HG03108 (cell line): ENCODE data around the gene RXRA.

Experiments
- ATAC-seq: cut with Tn5 transposase; IDR thresholded peaks from one replicate; pipeline ENCODE4 v1.9.1; 2021; ENCODE audit warnings: moderate library complexity; ENCODE audit not compliant: unreplicated experiment

RXRA gene

DNA sequence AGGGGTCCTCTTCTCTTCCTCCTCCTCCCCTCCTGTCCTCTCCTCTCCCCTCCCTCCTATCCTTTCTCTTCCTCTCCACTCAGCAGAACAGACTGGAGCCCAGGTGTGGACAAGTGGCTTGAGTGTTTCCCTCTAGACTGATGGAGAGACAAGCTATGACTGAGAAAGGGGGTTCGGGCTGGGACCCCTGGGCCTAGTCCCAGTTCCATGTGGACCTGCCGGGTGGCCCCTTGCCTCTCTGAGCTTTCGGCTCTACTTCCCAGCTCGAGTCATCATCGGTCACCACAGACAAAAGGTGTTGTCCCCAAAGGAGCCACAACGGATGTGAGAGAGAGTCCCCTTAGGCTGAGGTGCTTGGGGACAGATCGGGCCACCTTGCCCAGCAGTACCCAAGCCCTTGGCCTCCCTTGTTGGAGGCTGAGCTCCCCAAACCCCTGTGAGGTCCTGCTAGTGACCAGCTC is 3.4 kb upstream of the RXRA start:
- ATAC-seq, result no peak

DNA sequence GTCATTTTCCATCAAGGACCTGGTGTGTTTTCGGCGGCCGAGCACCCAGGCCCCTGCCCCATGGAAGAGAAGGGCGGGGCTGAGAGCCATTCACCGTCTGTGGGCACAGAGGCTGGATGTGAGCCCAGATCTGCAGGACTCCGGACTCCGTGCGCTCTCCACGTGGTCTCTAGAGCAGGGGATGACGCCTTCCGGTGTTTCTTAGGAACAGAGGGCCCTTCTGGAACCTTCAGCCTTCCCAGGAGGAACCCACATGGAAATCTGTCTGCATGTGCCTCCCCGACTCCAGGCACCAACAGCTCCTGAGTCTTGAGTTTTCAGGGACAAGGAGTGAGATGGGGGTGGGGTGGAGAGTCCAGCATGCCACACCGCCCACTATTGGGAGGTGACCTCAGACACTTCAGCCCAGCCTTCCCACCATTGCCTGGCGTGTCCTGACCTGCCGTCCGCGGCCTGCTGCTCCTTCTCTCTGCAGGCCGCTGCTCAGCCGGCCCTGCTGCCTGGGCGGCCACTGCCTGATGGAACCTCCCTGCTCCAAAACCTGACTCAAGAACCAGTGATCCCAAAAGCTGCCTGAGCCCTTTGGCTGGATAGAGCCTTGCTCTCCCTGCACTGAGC is 2.4 kb upstream of the RXRA start:
- no peak for ATAC-seq

GRCh38 chr9:134324359-134325095 is 1.7 kb upstream of the RXRA start:
- no peak for ATAC-seq

- ATAC-seq, result no peak
Observed at GRCh38 chr9:134325096-134325812, 1.0 kb upstream of the RXRA start.

DNA sequence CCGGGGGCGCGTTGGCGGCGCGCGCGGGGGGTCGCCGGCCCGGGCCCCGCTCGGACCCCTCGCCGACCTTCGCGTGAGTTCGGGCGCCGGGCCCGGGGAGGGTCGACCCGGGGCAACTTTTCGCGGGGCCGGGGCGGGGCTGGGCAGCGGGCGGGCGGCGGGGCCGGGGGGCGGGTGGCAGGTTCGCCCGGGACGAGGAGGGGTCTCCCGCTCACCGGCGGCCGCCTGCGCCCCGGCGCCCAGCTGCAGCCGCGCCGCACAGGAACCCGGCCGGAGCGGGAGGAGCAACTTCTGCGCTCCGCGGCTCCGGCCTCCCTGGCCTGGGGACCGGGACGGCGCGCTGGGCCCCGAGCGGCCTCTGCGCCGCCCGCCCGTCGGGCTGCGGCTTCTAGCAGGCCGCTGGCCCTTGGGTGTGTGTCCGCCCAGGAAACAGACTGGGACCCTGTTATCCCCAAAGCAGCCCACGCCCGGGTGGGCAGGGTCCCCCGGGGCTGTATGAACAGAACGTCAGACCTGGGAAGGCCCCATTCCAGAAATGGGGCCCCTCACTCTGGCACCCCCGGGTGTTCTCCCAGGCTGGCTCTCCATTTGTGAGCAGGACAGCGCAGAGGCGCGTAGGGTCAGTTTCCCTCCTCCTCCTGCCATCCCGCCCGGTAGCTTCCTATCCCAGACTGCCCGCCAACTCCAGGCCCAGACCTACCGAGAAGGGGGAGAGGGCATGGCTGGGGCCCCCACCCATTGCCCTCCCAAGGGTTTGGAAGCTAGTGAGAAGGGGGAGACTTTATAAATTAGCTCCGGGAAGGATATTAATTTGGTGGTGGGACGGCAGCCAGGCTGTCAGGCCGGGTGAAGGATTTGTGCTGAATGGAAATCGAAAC is 708 bp downstream of the RXRA start:
- no peak for ATAC-seq

GRCh38 chr9:134327671-134328231 is 1.5 kb downstream of the RXRA start:
- no peak for ATAC-seq

DNA sequence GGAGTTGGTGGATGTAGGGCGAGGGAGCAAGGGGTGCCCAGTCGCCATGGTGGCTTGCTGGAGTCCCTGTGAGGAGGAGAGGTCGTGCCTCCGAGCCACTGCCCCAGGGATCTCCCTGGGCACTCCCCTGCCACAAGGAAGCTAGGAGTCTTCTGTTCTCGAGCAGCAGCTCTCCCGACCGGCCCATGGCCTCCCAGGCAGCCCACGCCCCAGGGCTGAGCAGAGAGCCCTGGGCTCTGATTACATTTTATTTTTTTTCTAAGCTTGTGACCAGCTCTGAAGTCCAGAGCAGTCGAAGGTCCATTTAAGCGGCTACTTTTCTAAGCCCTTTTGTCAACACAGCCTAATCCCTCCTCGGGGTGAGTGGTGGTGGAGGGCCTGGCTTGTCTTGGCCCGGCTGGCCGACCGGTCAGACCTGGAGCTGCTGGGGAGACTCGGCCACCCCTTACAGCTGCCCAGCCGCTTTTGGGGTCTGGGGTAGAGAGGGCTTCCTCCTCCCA is 2.1 kb downstream of the RXRA start:
- ATAC-seq, result no peak

DNA sequence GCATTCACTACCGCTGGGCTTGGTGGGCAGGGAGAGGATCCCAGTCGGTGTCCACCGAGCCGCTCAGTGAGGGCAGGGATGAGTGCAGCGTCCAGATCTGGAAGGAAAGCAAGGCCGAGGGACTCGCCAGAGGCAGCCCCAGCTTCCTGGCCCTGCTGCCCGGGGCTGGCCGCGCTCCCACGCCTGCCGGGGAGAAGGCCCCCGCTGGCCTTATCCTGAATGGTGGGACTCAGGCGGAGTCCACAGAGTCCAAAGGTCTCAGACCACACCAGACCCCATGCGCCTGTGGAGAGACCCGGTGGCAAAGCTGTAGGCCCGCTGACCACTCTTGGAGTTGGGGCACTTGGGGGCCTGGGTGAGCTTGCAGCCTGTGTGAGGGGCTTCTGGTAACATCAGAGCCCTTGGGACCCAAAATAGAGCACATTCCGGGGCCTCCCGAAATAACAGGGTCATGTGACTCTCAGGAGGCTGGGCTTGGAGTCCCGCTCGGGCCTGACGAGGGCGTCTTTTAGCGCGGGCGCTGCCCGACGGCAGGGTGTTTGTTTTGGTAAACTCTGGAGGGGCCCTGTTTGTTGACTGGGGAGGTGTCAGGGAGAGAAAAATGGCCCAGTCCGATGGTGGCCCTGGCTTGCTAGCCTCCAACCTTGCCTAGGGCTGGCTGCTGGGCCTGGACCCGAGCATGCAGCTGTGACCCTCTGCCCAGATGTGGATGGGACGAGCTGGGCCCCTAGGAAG is 2.8 kb downstream of the RXRA start:
- no peak for ATAC-seq

DNA sequence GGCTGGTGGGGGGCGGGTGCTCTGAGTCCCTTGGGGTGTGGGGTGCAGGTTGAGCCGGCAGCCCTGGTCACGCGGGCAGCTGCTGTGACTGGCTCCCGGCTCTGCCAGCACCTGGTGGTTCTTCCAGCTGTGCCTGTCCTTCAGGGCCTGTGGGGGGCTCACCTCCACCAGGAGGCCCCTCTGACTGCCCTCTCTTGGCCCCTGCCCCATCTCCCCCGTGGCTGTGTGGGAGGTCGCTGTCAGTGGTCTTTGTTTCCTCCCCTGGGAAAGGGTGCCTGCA is 3.3 kb downstream of the RXRA start:
- no peak for ATAC-seq

DNA sequence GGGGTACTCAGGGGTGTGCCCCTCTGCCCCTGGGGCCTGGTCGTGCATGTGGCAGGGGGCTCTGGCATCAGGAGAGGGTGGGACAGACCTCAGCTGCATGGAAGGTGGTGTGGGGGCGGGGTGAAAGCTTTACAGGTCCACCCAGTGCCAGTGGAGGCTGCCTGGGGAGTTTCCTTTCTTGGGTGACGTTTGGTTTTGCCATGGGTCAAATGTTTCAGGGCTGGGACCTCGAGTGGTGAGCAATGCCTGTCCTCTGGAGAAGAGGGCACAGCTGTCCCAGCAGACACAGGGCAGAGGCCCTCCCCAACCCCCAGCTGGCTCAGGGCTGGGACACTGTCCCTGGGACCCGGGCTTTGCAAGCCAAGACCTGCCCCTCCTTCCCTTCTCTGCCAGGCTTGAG is 3.6 kb downstream of the RXRA start:
- ATAC-seq, result no peak

GRCh38 chr9:134330590-134330989 is 4.3 kb downstream of the RXRA start:
- no peak for ATAC-seq

- no peak for ATAC-seq
Observed at GRCh38 chr9:134331186-134332025, 5.2 kb downstream of the RXRA start.

- ATAC-seq, result no peak
Observed at GRCh38 chr9:134332266-134332665, 6.0 kb downstream of the RXRA start.

DNA sequence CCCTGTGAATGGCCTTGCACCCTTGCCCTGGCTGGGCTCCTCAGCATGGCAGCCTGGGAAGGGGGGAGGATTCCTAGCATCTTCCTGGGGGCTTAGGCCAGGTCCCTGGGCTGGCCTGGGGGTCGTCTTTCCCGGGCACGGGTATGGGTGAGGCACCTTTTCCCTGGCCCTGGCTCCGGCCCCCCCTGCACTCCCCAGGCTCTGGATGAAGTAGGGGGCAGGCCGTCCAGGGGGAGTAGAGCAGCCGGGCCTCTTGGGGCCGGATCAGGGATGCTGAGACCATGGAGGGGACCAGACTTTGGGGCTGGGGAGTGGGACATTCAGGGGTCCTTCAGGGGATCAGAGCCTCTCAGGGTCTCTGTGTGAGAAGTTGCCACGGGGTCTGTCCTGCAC is 6.6 kb downstream of the RXRA start:
- ATAC-seq, result no peak

DNA sequence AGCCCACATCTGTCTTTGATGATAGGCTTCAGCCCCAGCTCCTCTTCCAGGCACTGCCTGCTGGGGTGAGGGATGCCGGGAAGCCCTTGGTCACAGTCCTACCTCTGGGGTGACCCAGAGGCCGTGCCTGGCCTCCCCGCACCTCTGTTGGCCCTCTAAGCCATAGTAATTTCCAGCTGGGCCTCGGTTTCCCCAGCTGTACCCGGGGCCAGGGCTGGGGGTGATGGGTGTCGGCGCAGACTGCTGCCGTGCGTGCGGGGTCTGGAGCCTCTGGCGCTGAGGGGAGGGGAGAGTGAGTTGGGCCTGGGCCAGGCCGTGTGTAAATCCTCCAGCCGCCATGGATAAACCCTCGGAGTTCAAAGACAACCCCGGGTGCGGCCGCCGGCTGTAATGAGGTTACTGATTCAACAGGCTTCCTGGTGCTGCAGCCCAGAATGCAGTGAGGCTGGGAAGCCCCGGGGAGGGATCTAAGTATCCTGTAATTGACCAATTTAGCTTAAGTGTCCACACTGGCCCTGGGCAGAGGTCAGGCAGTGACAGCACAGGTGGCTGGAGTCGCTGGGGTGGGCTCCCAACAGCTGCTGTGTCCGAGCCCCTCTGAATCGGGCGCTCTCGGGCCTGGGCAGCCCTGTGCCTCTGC is 7.1 kb downstream of the RXRA start:
- no peak for ATAC-seq

DNA sequence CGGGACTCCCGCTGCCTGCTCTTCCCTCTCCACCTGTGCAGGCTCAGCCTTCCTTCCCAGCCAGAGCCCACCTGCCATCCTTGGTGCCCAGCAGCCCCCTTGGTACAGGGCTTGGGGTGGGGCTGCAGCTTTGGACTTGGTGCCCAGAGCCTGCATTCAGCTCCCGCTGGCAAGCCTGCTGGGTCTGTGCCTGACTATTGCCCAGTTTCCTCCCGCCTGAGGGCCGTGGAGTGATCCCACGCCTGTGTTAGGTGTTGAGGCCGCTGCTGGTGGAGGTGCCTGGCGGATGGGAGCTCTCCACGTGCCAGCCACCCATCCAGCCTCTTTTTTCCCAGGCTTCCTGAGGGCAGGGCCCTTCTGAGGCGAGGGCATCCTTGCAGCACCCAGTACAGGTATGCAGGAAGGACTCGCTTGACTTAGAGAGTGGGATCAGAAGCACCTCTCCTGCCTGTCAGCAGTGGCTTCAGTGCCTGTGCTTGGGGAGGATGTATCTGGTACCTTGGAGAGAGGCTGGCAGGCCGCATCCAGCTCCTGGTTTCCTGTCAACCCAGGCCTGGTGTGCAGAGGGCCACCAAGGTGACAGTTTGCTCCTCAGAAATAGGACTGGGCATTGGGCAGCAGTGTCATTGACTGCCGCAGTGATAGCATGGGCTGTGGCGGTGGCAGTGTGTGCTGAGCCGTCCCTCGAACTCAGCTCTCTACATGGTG is 7.8 kb downstream of the RXRA start:
- no peak for ATAC-seq

GRCh38 chr9:134335061-134335460 is 8.8 kb downstream of the RXRA start:
- no peak for ATAC-seq
